Measurements from ENCODE around the gene C5orf22. TPM values are rescaled to one million over a fixed set of nuclear protein-coding genes. Genes with fewer than 3 reads are reported as not detected.
A peak's percentile ranks its signal among the peaks of the same experiment; 100 is the strongest.

The C5orf22 gene
- total RNA-seq, 1 donor from 2014 or later = 60.8 TPM

- no peak overlapping the region for H3K27ac ChIP-seq
- H4K20me1 ChIP-seq (ENCODE audit: low read depth) = peaks cover 3% of the 10 kb centered on the region
- TF ChIP-seq EZH2phosphoT487 (IDR thresholded peaks at IDR 0.05) (no peak), EZH2 (IDR thresholded peaks at IDR 0.05) (no peak), CTCF (IDR thresholded peaks at IDR 0.05) (peak; percentile 23)
- H3K79me2 ChIP-seq (ENCODE audit: low read depth) = no peaks in the 10 kb centered on the region
- H3K27ac Mint-ChIP-seq = no peak overlapping the region
- H2AFZ ChIP-seq (replicated peaks) = no peak overlapping the region
- peaks cover 15% of the 10 kb centered on the region for H3K36me3 ChIP-seq
- peaks cover 30% of the 10 kb centered on the region for H3K36me3 Mint-ChIP-seq
- H3K9ac ChIP-seq = no peak overlapping the region
- H3K4me3 ChIP-seq = no peak overlapping the region
- H3K4me3 Mint-ChIP-seq = no peak overlapping the region
- H3K27me3 ChIP-seq = no peaks in the 10 kb centered on the region
- no peak for DNase-seq (ENCODE audit: low spot score)
- H3F3A ChIP-seq (ENCODE audit: low read depth) = no peaks in the 10 kb centered on the region
- no peaks in the 10 kb centered on the region for H3K9me3 Mint-ChIP-seq
- no peaks in the 10 kb centered on the region for H3K4me1 Mint-ChIP-seq
- H3K27me3 Mint-ChIP-seq (ENCODE audit: insufficient read depth, low read depth) = no peaks in the 10 kb centered on the region
- no peaks in the 10 kb centered on the region for H3K9me3 ChIP-seq (ENCODE audit: low read depth)
- H3K4me1 ChIP-seq = no peaks in the 10 kb centered on the region
- H3K4me2 ChIP-seq = no peak overlapping the region
These were observed 44.6 kb upstream of the C5orf22 start for GRCh38 chr5:31487506-31487905.

GRCh38 chr5:31492869-31493268, 39.2 kb upstream of the C5orf22 start:
- Mint-ChIP-seq H3K9me3 (no peaks in the 10 kb centered on the region), H3K4me1 (peaks cover 4% of the 10 kb centered on the region), H3K27me3 (ENCODE audit: insufficient read depth, low read depth) (peaks cover 2% of the 10 kb centered on the region), H3K36me3 (peaks cover 43% of the 10 kb centered on the region), H3K27ac (no peak overlapping the region), H3K4me3 (no peak overlapping the region)
- DNase-seq (ENCODE audit: low spot score) = no peak
- H3K9me3 ChIP-seq (ENCODE audit: low read depth) = no peaks in the 10 kb centered on the region
- H3K27ac ChIP-seq = no peak overlapping the region
- H3K36me3 ChIP-seq = peaks cover 18% of the 10 kb centered on the region
- H3K4me2 ChIP-seq = no peak overlapping the region
- no peak overlapping the region for H3K4me3 ChIP-seq
- H3F3A ChIP-seq (ENCODE audit: low read depth) = no peaks in the 10 kb centered on the region
- H3K79me2 ChIP-seq (ENCODE audit: low read depth) = no peaks in the 10 kb centered on the region
- H3K9ac ChIP-seq = no peak overlapping the region
- TF ChIP-seq EZH2 (IDR thresholded peaks at IDR 0.05) (no peak), EZH2phosphoT487 (IDR thresholded peaks at IDR 0.05) (no peak), CTCF (IDR thresholded peaks at IDR 0.05) (no peak)
- H4K20me1 ChIP-seq (ENCODE audit: low read depth) = no peaks in the 10 kb centered on the region
- no peaks in the 10 kb centered on the region for H3K4me1 ChIP-seq
- H2AFZ ChIP-seq (replicated peaks) = no peak overlapping the region
- H3K27me3 ChIP-seq = no peaks in the 10 kb centered on the region

- H3K36me3 ChIP-seq = peaks cover 16% of the 10 kb centered on the region
- peaks cover 39% of the 10 kb centered on the region for H3K36me3 Mint-ChIP-seq
- H3K4me3 Mint-ChIP-seq = no peak overlapping the region
These were observed 36.8 kb upstream of the C5orf22 start for GRCh38 chr5:31495336-31495735.

More at GRCh38 chr5:31495336-31495735, 36.8 kb upstream of the C5orf22 start:
- H3K9me3 Mint-ChIP-seq = no peaks in the 10 kb centered on the region
- Histone ChIP-seq H3K4me2 (no peak overlapping the region), H3K79me2 (ENCODE audit: low read depth) (no peaks in the 10 kb centered on the region), H2AFZ (replicated peaks) (no peak overlapping the region), H3K9me3 (ENCODE audit: low read depth) (no peaks in the 10 kb centered on the region), H3K27ac (no peak overlapping the region), H3F3A (ENCODE audit: low read depth) (no peaks in the 10 kb centered on the region), H3K27me3 (no peaks in the 10 kb centered on the region), H3K9ac (no peak overlapping the region), H3K4me3 (no peak overlapping the region), H4K20me1 (ENCODE audit: low read depth) (no peaks in the 10 kb centered on the region), H3K4me1 (no peaks in the 10 kb centered on the region)
- peaks cover 2% of the 10 kb centered on the region for H3K27me3 Mint-ChIP-seq (ENCODE audit: insufficient read depth, low read depth)
- H3K27ac Mint-ChIP-seq = no peak overlapping the region
- no peak for DNase-seq (ENCODE audit: low spot score)
- TF ChIP-seq EZH2phosphoT487 (IDR thresholded peaks at IDR 0.05) (no peak), EZH2 (IDR thresholded peaks at IDR 0.05) (no peak), CTCF (IDR thresholded peaks at IDR 0.05) (no peak)
- peaks cover 4% of the 10 kb centered on the region for H3K4me1 Mint-ChIP-seq
